ENCODE measurements around the gene CYP27C1.
"Not testable (repeated sequence)": the region's sequence is repeated elsewhere in the genome, so short reads cannot be mapped to it uniquely, and the experiment has no call there.

CYP27C1 gene

DNA sequence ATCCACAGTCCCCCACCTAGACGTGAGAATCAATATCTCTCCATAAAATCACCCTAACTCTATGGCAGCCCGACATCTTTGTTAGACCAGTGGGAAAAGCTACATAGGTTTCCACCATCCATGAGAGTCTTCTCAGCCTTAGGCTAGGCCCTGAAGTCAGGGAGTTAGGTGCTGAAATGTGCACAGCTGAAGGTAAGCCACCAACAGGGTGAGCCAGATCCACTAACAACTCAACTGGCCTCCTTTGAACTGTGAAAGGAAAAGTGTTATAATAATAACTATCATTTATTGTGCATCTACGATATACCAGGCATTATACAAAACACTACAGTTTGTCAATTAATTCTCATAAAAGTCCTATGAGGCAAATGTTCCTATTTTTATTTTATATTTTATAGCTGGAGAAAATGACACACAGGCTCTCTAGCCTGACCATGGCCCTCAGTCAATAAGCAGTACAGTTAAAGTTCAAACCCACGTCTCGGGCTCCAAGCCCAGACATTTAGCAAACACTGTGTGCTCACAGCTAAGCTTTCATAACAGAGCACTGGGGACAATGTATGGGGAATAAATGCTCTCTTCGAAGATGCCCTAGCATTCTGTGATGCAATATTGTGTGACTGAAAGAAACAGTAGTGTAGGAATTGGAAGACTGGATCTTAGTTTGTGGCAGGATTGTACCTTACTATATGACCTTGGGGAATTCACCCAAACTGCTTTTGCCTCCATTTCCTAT lies 11.2 kb upstream of the CYP27C1 start:
- TF ChIP-seq, protein P1, sequence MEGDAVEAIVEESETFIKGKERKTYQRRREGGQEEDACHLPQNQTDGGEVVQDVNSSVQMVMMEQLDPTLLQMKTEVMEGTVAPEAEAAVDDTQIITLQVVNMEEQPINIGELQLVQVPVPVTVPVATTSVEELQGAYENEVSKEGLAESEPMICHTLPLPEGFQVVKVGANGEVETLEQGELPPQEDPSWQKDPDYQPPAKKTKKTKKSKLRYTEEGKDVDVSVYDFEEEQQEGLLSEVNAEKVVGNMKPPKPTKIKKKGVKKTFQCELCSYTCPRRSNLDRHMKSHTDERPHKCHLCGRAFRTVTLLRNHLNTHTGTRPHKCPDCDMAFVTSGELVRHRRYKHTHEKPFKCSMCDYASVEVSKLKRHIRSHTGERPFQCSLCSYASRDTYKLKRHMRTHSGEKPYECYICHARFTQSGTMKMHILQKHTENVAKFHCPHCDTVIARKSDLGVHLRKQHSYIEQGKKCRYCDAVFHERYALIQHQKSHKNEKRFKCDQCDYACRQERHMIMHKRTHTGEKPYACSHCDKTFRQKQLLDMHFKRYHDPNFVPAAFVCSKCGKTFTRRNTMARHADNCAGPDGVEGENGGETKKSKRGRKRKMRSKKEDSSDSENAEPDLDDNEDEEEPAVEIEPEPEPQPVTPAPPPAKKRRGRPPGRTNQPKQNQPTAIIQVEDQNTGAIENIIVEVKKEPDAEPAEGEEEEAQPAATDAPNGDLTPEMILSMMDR (IDR thresholded peaks at IDR 0.05; ENCODE audit: low read depth, low read length): no peak

DNA sequence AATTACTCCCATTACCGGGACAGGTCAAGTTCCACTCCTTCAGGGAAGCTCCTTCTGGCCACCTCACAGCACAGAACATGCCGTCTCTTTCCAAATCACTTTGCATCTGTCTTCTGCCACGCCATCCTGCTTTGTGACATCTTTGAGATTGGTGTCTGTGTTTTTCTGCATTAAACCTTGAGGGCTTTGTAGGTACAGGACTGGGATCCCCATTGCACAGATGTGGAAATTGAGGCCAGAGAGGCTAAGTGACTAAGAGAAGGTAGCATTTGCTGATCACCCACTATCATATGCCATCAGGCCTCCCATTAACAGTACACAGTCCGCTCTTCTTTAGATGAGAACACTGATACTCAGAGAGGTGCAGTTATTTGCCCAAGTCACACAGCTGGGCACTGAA lies 9.5 kb upstream of the CYP27C1 start:
- no peak overlapping the region for H3K4me3 ChIP-seq (replicated peaks in 1 of 2; ENCODE audit: low read depth in 2 of 2, low read length in 2 of 2)
- TF ChIP-seq, protein P1 (IDR thresholded peaks at IDR 0.05; ENCODE audit: low read depth, low read length): no peak
- DNase-seq (ENCODE audit: low read depth in 2 of 2): no peak

More for the DNA sequence above, 11.2 kb upstream of the CYP27C1 start:
- DNase-seq (ENCODE audit: low read depth in 2 of 2): peak in 1 of 2 donors; percentile 45
- no peak overlapping the region for H3K4me3 ChIP-seq (replicated peaks in 1 of 2; ENCODE audit: low read depth in 2 of 2, low read length in 2 of 2)

DNA sequence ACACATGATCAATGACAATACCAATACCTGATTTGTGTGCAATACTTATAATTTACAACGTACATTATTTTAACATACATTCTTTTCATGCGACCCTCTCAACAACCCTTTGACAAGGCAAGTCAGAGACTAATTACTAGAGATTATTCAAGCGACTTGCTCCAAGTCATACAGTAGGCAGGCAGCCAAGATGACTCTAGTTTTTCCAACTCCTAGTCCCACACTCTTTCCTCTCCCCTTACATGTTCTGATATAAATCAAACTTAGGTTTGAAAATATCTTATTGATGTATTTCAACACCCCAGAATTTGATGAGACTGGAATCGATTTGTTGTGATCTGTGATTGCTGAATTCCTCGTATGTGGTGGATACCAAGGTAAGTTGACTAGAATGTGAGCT lies 8.0 kb upstream of the CYP27C1 start:
- DNase-seq (ENCODE audit: low read depth in 2 of 2): peak in 1 of 2 donors; percentile 22

DNA sequence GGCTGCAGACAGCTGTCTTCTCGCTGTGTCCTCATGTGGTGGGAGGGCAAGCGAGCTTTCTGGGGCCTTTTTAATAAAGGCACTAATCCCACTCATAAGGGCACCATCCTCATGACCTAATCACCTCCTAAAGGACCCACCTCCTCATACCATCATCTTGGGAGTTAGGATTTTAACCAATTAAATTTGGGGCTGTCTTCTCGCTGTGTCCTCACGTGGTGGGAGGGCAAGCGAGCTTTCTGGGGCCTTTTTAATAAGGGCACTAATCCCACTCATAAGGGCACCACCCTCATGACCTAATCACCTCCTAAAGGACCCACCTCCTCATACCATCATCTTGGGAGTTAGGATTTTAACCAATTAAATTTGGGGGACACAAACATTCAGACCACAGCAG lies 7.2 kb upstream of the CYP27C1 start:
- not testable (repeated sequence) for H3K4me3 ChIP-seq (replicated peaks in 1 of 2; ENCODE audit: low read depth in 2 of 2, low read length in 2 of 2); DNase-seq (ENCODE audit: low read depth in 2 of 2)

More for the DNA sequence above, 8.0 kb upstream of the CYP27C1 start:
- H3K4me3 ChIP-seq (replicated peaks in 1 of 2; ENCODE audit: low read depth in 2 of 2, low read length in 2 of 2): no peak overlapping the region
- TF ChIP-seq, protein P1 (IDR thresholded peaks at IDR 0.05; ENCODE audit: low read depth, low read length): no peak

DNA sequence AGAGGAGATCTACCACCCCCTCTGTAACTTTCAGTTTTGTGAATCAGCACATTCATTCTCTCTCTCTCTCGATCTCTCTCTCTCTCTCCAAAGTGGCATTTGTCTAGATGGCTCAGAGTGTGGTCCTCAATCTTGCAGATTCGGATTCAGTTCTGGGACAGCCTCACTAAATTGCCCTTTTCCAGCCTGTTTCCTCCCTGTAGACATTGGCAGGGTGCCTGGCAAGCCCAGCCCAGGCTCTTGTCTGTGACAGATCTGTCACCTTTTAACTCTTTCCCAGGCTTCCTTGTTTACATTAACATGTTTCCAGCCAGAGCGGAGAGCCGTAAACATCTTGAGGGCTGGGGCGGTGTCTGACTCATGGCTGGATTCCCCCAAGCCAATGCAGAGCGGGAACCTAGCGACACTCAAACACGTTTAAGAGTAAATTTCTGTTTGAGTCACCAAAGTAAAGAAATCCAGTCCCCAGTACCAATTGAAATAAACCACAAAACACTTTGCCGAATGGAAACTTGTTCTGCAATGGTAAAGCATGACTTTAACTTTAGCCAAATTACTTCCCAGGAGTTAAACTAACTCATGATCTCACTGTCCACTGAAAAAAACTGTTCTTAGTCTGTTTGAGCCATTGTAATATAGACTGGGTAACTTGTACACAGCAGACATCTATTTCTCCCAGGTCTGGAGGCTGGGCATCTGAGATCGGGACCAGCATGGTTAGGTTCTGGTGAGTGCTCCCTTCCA lies 6.6 kb upstream of the CYP27C1 start:
- DNase-seq (ENCODE audit: low read depth in 2 of 2): peak; percentile 58 to 81
- no peak overlapping the region for H3K4me3 ChIP-seq (replicated peaks in 1 of 2; ENCODE audit: low read depth in 2 of 2, low read length in 2 of 2)
- TF ChIP-seq, protein P1 (IDR thresholded peaks at IDR 0.05; ENCODE audit: low read depth, low read length): no peak

DNA sequence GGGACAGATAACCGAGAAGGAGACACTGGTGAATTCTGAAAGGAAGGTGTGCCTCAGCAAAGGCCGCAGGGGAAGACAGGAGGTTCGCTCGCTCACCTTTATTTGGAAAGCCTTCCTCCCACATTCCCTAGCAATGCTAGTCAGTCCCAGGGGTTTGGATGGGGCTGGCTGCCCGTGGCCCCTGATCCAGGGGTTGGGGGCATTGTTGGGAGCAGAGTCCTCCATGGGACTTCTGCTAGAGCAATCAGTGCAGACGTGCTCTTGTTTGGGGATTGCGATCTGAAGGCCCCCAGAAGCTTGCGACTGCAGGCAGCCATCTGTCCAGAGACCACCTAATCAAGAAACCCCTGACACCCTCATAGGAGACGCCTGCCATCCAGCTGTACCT lies 6.0 kb upstream of the CYP27C1 start:
- no peak for DNase-seq (ENCODE audit: low read depth in 2 of 2)
- H3K4me3 ChIP-seq (replicated peaks in 1 of 2; ENCODE audit: low read depth in 2 of 2, low read length in 2 of 2): no peak overlapping the region
- TF ChIP-seq, protein P1 (IDR thresholded peaks at IDR 0.05; ENCODE audit: low read depth, low read length): no peak

DNA sequence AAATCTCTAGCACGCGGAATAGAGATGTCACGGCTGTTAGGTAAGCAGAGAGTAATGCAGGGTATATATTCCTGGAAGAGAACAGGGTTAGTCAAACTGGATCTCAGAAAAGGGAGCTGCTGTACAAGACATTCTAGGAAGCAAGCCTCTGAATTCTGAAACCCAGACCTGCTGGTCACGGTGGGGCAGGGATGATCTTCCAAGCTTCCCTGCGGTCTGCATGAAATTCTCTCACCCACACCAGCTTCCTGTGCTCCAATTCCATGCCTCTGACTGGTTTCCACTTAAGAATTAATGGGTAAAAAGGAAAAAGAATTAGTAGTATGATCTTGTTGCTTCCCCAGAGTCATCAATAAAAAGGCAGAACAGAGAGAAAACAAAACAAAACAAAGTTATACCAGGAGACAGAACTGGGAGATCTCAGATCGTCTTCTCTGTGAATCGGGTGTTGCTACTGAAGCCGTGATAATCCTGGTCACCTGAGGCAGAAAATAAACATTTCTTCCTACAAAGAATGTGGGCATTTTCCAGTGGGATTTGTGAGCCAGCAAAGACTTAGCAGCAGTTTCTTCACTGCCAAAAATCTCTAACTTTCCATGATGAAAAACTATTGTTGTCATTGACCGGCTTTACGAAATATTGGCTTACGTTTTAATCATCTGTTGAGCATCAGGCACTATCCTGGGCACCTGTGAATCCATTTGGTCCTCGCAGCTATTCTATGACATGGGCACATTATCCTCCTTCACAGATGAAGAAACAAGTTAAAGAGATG lies 5.3 kb upstream of the CYP27C1 start:
- peak; percentile 19 to 48 for DNase-seq (ENCODE audit: low read depth in 2 of 2)
- TF ChIP-seq, protein P1 (IDR thresholded peaks at IDR 0.05; ENCODE audit: low read depth, low read length): no peak
- H3K4me3 ChIP-seq (replicated peaks in 1 of 2; ENCODE audit: low read depth in 2 of 2, low read length in 2 of 2): no peak overlapping the region

DNA sequence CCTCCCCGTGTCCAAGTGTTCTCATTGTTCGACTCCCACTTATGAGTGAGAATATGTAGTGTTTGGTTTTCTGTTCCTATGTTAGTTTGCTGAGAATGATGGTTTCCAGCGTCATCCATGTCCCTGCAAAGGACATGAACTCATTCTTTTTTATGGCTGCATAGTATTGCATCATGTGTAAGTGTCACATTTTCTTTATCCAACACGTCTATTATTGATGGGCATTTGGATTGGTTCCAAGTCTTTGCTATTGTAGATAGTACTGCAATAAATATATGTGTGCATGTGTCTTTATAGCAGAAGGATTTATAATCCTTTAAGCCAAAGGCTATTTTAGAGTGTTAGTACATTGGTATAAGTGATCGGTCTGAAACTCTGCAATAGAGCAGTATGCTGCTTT lies 4.0 kb upstream of the CYP27C1 start:
- H3K4me3 ChIP-seq (replicated peaks in 1 of 2; ENCODE audit: low read depth in 2 of 2, low read length in 2 of 2); DNase-seq (ENCODE audit: low read depth in 2 of 2): not testable (repeated sequence)

All from cardiac fibroblast (primary cell).